Progenitor cell of endocrine pancreas (in vitro differentiated cells): Measurements from ENCODE around the gene DTX4. TPM values are rescaled to one million over a fixed set of nuclear protein-coding genes. Genes with fewer than 3 reads are reported as not detected.

ENCODE experiments used
- DNase-seq: peaks from one replicate; pipeline ENCODE4 v3.0.0; 2021; ENCODE audit warnings: low spot score; ENCODE audit not compliant: unreplicated experiment
- H3K27ac Mint-ChIP-seq: 2 replicates; pipeline ENCODE4 v1.8.0; 2021; ENCODE audit warnings: mild to moderate bottlenecking, moderate library complexity, mixed read lengths
- H3K27me3 Mint-ChIP-seq: 2 replicates; pipeline ENCODE4 v1.8.0; 2021; ENCODE audit warnings: mixed read lengths
- H3K36me3 Mint-ChIP-seq: 2 replicates; pipeline ENCODE4 v1.8.0; 2022; ENCODE audit warnings: mixed read lengths; ENCODE audit not compliant: insufficient read depth
- H3K4me1 Mint-ChIP-seq: 2 replicates; pipeline ENCODE4 v1.8.0; 2021; ENCODE audit warnings: low read depth, mixed read lengths
- H3K4me3 Mint-ChIP-seq: 2 replicates; pipeline ENCODE4 v1.8.0; 2021; ENCODE audit warnings: low read depth, mild to moderate bottlenecking, moderate library complexity, mixed read lengths
- H3K9me3 Mint-ChIP-seq: 2 replicates; pipeline ENCODE4 v1.8.0; 2021; ENCODE audit warnings: low read depth, mixed read lengths
- CTCF ChIP-seq: fragments of 200-600 bp; sonication (generic); IDR thresholded peaks from one replicate; pipeline ENCODE4 v1.5.0; 2021; ENCODE audit warnings: antibody characterized with exemption, mild to moderate bottlenecking; ENCODE audit not compliant: unreplicated experiment
- total RNA-seq: library from RNA; stranded (reverse); gene quantifications from 2 replicates; pipeline ENCODE4 v1.2.1, GENCODE V29; 2021

Gene DTX4
- total RNA-seq, 1 donor from 2014 or later = 61.6 TPM

GRCh38 chr11:59173080-59173963 lies 1.4 kb downstream of the DTX4 start:
- no peak for TF ChIP-seq CTCF
- peaks cover 15% of the 10 kb centered on the region for H3K36me3 Mint-ChIP-seq

DNA sequence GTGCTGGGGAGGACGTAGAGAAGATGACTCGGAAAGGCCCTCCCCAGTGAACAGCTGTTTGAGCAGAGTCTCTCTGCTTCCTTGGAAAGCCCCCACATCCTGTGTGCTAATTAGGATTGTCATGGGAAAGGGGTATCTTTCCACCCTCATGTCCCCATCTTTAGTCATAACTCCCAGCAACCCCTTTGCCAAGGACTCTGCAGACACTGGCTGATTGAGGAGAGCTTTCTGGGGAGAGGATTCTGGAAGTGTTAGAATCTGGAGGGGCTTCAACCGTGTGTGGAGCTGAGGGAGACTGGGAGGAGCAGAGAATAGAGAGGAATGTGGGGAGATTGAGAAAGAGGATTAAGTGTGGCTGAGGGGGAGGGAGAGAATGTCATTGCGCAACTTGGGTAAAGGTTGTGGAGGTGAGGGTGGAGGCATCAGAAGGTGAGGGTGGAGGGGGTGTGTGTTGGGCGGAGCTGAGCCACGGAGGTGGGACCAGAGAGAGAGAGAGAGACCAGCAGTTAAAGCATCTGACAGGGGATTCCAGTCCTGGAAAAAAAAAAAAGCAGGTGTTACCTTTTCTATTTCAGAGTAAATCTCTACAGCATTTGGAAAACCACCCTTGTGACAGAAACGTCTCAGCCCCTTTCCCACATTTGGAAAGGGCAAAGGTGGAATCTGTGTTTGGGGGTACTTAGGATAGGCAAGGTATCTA lies 2.2 kb downstream of the DTX4 start:
- H3K4me1 Mint-ChIP-seq = peaks cover 43% of the 10 kb centered on the region
- H3K9me3 Mint-ChIP-seq = no peaks in the 10 kb centered on the region
- no peaks in the 10 kb centered on the region for H3K27me3 Mint-ChIP-seq
- TF ChIP-seq CTCF = no peak
- no peak for DNase-seq
- H3K27ac Mint-ChIP-seq = peak overlapping the region; percentile 98
- peak overlapping the region; percentile 95 for H3K4me3 Mint-ChIP-seq
- H3K36me3 Mint-ChIP-seq = peaks cover 17% of the 10 kb centered on the region

More at GRCh38 chr11:59173080-59173963, 1.4 kb downstream of the DTX4 start:
- Mint-ChIP-seq H3K4me1 (peaks cover 39% of the 10 kb centered on the region), H3K27ac (peak overlapping the region; percentile 98), H3K9me3 (no peaks in the 10 kb centered on the region), H3K4me3 (peak overlapping the region; percentile 95), H3K27me3 (no peaks in the 10 kb centered on the region)
- peak; percentile 40 for DNase-seq

- Mint-ChIP-seq H3K9me3 (peaks cover 2% of the 10 kb centered on the region), H3K4me3 (peak overlapping the region; percentile 95), H3K27ac (peak overlapping the region; percentile 98), H3K27me3 (no peaks in the 10 kb centered on the region), H3K36me3 (peaks cover 21% of the 10 kb centered on the region), H3K4me1 (peaks cover 43% of the 10 kb centered on the region)
- DNase-seq = no peak
- no peak for TF ChIP-seq CTCF
Measured at GRCh38 chr11:59174664-59175033, 2.7 kb downstream of the DTX4 start.

DNA sequence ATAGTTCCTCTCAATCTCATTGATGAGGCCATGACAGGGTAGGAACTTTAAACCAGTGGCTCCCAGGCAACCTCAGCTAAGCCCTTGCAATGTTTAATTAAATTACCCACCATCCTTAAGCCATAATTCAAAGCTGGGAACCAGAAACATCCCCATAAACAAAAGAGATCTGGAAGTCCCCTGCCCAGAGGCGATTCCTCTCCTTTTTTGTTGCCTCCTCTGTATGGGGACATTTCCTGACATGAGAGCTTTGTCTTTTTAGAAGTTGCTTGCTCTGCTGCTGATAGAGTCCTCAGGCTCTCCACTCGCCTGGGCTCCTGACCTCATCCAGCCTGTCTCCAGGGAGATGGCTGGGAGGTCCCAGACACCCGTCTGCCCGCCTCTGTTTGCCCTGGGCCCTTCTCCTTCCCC lies 3.2 kb downstream of the DTX4 start:
- Mint-ChIP-seq H3K4me3 (peak overlapping the region; percentile 95), H3K27me3 (no peaks in the 10 kb centered on the region), H3K27ac (peak overlapping the region; percentile 98), H3K36me3 (peaks cover 22% of the 10 kb centered on the region), H3K4me1 (peaks cover 44% of the 10 kb centered on the region), H3K9me3 (peaks cover 2% of the 10 kb centered on the region)
- DNase-seq = no peak
- TF ChIP-seq CTCF = no peak

DNA sequence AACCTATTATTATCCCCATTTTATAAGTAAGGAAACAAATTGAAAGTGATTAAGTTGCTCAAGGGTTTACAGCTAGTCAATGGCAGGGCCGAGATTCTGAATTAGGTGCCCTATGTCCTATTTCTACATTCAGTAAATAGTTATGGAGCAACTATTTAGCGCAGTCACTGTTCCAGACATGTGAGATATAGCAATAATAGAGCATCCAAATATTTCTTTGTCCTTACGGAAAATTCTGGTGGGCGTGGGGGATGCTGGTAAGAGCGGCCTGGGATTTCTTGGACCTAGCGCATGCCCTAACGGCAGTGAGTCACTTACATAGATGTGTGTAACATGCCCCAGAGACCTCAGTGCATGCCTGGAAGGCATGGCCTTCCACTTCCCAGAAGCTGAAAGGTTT lies 4.4 kb downstream of the DTX4 start:
- H3K36me3 Mint-ChIP-seq = peaks cover 23% of the 10 kb centered on the region
- no peak for TF ChIP-seq CTCF
- peaks cover 2% of the 10 kb centered on the region for H3K9me3 Mint-ChIP-seq
- H3K4me3 Mint-ChIP-seq = no peak overlapping the region
- H3K27ac Mint-ChIP-seq = no peak overlapping the region
- H3K4me1 Mint-ChIP-seq = peaks cover 52% of the 10 kb centered on the region
- H3K27me3 Mint-ChIP-seq = no peaks in the 10 kb centered on the region
- no peak for DNase-seq
